ENCODE data around the gene CBLC. TPM values are rescaled to one million over a fixed set of nuclear protein-coding genes. Genes with fewer than 3 reads are reported as not detected.

Gene CBLC, protein sequence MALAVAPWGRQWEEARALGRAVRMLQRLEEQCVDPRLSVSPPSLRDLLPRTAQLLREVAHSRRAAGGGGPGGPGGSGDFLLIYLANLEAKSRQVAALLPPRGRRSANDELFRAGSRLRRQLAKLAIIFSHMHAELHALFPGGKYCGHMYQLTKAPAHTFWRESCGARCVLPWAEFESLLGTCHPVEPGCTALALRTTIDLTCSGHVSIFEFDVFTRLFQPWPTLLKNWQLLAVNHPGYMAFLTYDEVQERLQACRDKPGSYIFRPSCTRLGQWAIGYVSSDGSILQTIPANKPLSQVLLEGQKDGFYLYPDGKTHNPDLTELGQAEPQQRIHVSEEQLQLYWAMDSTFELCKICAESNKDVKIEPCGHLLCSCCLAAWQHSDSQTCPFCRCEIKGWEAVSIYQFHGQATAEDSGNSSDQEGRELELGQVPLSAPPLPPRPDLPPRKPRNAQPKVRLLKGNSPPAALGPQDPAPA
- total RNA-seq, result not detected
- long read RNA-seq, result 0 reads

DNA sequence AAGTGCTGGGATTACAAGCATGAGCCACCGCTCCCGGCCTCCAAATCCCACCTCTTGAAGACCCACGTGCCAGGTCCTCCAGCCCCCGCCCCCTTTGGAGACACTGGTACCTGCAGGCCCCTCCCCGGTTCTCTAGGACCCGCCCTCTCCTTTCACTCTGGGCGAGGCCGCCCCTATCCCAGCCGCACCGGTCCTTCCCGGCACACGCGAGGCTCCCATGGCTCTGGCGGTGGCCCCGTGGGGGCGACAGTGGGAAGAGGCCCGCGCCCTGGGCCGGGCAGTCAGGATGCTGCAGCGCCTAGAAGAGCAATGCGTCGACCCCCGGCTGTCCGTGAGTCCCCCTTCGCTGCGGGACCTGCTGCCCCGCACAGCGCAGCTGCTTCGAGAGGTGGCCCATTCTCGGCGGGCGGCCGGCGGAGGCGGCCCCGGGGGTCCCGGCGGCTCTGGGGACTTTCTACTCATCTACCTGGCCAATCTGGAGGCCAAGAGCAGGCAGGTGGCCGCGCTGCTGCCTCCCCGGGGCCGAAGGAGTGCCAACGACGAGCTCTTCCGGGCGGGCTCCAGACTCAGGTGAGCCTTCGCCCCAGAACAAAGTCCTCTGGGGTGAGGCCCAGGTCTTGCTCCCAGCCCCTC is at the start of gene CBLC:
Gene CBLC, plus strand, starts transcription at position 176 of the 633 bp plus-strand sequence. Its CDS starts 42 bp downstream, at position 218.
- no peak for DNase-seq (ENCODE audit: low spot score)

DNA sequence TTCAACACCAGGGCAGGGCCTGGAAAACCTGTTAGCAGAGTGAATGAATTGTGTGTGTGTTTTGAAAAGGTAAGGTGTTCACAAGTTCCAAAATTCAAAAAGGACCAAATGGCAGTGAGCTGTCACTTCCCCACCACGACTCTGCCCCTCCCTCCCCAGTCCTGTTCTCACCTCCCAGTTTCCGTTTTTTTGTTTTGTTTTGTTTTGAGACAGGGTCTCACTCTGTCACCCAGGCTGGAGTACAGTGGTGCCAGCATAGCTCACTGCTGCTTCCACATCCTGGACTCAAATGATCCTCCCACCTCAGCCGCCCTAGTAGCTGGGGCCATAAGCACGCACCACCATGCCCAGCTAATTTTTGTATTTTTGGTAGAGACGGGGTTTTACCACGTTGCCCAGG is 49.5 kb upstream of the CBLC start:
- no peak for DNase-seq (ENCODE audit: low spot score)

DNA sequence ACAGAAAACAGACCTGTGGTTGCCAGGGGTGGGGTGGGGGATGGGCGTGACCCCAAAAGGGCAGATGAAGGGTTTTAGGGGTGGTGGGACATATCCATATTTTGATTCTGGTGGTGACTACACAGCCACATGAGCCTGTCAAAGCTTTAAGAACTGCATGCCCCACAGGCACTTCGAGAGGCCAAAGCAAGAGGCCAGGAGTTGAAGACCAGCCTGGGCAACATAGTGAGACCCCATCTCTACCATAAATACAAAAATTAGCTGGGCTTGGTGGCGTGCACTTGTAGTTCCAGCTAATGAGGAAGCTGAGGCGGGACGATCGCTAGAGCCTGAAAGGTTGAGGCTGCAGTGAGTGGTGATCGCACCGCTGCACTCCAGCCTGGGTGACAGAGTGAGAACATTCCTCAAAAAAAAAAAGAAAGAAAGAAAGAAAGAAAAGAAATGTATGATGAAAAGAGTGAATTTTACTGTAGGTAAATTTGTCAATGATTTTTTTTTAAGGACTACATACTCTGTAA is 48.1 kb upstream of the CBLC start:
- no peak for DNase-seq (ENCODE audit: low spot score)

DNA sequence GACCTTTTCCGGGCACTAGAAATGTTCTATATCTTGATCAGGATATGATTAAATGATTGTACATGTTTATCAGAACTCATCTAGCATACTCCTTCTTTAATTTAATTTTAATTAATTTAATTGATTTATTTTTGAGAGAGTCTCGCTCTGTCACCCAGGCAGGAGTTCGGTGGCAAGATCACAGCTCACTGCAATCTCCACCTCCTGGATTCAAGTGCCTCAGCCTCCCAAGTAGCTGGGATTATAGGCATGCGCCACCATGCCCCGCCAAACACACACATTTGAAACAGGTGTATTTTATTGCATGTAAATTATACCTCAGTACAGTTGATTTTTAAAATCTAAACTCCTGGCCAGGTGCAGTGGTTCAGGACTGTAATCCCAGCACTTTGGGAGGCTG is 46.6 kb upstream of the CBLC start:
- no peak for DNase-seq (ENCODE audit: low spot score)

DNA sequence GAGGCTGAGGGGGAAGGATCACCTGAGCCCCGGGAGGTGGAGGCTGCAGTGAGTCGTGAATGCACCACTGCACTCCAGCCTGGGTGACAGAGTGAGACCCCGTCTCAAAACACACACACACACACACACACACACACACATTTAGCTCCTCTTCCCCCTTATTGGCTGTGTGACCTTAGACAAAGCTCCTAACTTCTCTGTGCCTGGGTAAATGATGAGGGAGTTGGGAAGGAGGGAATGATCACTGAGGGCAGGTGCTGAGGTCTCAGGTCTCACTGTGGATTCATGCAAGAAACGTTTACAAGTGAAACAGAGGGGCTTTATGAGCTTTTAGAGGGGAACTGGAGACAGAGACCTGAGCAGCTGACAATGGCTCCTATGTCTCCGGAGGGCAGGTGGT is 46.1 kb upstream of the CBLC start:
- no peak for DNase-seq (ENCODE audit: low spot score)

DNA sequence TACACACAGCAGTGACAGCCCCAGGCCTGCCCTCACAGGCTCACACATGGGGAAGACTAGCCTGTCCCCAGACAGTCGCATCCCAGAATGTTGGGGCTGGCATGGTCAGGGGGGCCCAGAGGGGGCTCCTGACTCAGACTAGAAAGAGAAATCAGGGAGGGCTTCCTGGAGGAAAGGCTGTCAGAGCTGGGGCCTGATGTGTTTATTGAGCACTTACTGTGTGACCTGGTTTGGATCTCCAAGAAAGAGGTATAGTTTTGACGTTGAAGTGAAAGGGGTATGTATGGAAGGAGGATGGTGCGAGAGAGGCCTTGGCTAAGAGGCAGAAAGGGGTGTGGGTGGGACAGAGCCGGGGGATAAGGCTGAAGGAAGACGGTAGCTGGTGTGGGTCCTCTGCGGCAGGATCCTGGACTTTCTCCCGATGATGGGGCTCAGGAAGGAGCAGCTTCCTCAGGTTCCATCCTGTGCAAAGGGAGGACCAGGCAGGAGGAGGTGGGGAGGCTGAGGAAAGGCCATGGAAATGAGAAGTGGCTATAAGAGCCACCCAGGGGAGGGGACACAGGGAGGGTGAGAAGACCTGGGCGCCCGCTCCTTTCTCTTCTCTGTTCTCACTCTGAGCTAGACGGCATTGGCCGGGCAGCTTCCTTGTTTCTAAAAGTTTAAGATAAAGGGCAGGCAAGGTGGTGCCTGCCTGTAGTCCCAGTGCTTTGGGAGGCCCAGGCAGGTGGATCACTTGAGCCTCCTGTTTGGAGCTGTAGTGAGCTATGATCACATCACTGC is 45.3 kb upstream of the CBLC start:
- no peak for DNase-seq (ENCODE audit: low spot score)

DNA sequence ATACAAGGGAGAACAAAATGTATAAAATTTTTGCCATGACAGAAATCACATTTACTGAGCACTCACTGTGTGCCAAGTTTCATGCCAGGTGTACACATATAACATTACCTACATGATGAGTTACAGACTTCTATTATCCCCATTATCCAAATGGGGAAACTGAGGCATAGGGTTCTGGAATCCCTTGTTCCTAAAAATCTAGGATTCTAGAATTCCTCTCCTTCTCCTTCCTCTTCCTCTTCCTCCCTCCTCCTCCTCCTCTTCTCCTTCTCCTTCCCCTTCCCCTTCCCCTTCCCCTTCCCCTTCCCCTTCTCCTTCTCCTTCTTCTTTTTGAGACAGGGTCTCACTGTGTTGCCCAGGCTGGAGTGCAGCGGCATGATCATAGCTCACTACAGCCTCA is 43.3 kb upstream of the CBLC start:
- DNase-seq (ENCODE audit: low spot score), result no peak

DNA sequence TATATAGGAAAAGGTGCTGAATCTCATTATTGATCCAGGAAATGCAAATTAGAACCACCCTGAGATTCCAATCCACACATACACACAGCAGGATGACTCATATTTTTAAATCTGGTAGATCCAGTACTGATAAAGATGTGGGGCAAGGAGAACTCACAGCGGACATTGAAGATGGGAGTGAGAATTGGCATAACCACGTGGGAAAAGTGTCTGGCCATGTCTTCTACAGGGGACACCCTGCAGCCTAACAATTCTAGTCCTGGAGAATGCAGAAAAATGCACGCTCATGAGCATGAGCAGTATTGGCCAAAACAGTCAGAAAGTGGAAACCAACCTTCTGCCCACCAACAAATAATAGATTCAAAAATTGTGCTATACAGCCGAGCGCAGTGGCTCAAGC is 42.7 kb upstream of the CBLC start:
- DNase-seq (ENCODE audit: low spot score), result no peak

DNA sequence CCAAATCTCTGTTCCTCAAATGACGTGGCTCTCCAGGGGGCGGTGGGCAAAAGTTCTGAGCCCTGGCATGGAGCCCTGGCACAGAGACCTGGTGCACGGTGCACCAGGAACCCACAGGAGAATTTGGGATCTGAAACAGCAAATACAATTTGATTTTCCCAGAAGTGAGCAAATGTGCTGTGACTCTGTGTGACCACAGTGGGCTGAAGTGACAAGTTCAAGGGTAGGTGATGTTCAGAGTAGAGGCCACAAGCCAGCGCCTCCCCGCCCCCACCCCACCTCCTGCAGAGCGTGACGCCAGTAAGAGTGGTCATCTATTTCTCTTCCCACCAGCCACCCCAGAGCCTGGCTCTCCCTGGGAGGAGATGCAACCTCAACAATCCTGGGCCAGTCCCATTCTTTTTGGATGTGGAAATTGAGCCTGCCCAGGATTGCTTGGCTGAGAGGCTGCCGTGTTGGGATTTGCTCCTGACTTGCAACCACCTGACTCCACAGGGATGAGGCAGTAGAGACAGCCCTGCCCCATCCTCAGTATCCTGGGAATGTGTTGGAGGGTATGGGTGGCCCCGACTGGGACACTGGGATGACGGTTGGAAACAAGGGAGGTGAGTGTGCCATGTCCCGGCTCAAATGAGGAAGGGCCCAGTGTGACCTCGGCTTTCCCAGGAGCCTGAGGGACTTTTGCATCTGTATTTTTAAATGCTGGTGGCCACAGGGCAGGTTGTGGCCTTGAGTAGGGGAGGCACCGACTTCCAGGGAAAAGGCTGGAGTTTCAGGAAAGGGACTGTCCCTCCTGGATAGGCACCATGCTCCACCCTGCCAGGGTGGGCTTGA is 40.2 kb upstream of the CBLC start:
- no peak for DNase-seq (ENCODE audit: low spot score)

DNA sequence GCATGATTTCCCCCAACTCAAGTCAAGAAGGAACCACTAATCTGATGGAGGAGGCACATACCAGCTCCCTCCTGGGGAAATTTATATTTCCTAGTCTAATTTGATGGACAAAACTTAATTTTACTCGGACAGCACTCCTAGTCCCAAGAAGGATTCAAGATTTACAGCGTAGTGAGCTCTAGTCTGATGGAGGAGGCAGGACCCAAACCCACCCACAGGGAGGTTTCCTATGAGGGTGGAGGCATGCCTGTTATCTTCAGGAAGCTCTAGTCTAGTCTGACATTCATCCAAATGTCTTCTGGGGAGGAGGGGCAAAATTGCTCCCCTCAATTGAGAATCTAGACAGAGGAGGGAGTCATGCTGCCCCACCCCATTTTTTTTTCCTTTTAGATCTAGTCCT is 39.6 kb upstream of the CBLC start:
- no peak for DNase-seq (ENCODE audit: low spot score)

DNA sequence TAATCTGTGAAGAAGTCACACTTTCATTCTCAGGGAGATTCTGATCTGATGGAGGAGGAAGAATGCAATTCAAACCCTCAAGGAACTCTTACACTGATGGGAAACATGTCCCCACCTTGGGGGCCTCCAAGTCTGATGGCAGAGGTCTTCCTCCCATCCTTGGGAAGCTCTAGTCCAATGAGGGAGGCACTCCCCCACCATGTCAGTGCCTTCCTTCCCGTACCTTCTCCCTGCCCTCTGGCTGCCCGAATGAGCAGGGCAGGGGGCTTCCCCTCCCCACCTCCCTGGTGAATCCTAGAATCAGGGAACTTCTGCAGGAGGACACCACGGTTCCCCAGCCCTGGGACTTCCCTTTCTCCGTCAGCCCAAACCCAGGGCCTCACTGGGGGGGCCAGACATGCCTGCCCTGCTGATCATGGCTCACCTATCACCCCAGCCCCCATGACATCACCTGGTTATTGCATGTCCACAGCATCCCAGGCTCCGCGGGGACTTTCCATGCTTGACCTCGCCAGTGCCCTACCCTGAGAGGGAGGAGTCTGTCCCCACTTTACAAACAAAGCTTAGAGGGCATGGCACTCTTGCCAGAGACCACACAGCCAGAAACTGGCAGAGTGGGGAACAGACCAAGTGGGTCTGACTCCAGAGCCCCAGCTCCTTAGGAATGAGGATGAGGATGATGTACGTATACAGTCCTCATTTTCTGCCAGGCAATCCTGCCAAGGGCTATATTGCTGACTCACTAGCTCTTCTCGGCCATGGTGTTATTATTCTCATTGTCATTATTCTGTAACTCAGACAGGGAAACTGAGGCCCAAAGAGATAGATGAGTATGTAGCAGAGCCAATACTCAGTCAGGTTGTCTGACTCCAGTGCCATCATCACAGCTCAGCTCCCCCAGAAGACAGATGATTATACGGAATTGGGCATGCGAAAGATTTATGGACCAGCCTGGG is 38.8 kb upstream of the CBLC start:
- DNase-seq (ENCODE audit: low spot score), result no peak

DNA sequence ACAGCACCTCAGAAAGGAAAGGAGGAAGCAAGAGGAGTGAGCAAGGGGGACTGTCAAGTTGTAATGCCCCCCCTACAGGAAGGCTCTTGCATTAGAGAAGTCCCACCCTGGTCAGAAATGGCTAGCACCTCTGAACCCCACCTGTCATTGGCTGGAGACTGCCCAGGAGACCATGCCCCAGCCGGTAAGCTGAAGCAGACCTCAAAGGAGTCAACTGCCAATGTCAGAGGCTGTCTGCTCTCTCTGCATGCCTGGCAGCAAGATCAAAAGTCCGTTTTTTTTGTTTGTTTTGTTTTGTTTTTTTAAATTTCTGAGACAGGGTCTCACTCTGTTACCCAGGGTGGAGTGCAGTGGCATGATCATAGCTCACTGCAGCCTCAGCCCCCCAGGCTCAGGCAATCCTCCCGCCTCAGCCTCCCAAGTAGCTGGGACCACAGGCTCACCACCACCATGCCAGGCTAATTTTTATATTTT is 37.3 kb upstream of the CBLC start:
- no peak for DNase-seq (ENCODE audit: low spot score)

DNA sequence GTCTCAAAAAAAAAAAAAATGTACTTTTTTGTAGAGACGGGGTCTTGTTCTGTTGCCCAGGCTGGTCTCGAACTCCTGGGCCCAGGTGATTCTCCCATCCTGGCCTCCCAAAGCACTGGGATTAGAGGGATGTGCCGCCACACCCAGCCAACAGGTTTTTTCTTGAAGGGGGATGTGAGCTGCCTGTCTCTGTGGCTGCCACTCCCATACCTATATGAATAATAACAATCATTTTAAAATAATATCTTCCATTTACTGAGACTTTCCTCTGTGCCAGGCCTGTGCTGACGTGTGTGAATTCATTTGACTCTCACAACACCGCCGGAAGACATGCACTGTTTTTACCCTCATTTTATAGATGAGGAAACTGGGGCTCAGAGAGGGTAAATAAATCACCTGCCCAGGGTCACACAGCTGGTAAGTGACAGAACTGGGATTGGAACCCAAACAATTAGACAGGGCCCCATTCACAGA is 36.4 kb upstream of the CBLC start:
- DNase-seq (ENCODE audit: low spot score), result no peak

DNA sequence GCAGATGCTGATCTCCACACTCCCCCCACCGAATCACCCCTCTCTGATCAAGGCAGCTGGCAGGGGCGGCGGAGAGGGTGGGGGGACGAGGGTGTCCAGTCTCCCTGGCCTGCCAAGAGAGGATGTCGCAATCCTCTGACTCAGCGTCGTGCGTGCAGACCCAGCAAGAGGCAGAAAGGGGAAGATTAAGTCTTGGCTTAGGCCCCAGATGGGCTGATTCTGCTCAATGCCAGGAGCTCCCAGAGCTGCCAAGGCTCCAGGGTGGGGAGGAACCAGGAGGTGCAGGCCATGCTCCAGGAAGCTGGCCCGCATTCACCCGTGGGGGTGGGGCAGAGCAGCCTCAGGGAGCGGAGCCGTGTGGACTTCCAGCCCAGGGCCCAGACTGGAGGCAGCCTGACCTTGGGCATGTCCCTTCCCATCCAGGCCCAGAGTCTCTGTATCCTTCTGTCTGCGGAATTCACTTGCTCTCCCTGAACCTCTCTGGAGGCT is 35.8 kb upstream of the CBLC start:
- DNase-seq (ENCODE audit: low spot score), result peak; percentile 98

DNA sequence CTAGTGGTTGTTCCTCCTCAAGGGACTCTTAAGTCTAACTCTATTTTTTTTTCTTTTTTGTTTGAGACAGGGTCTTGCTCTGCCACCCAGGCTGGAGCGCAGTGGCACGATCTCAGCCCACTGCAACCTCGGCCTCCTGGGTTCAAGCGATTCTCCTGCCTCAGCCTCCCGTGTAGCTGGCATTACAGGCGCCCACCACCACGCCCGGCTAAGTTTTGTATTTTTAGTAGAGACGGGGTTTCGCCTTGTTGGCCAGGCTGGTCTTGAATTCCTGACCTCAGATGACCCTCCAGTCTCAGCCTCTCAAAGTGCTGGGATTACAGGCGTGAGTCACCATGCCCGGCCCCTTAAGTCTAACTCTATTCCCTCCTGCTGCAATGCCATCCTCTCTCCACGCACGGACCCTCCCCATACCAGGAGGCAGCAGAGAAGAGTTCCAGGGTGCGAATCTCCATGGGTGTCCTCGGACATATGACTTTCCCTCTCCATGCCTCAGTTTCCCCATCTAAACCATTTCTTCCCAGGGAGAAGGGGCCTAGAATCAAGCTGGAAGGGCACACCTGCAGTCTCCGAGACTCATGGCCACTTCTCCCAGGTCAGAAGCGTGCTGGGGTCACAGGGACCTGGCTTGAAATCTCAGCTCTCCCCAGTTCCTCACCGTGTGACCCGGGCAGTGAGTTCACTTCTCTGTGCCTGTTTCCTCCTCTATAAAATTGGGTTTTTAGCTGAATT is 35.2 kb upstream of the CBLC start:
- no peak for DNase-seq (ENCODE audit: low spot score)

DNA sequence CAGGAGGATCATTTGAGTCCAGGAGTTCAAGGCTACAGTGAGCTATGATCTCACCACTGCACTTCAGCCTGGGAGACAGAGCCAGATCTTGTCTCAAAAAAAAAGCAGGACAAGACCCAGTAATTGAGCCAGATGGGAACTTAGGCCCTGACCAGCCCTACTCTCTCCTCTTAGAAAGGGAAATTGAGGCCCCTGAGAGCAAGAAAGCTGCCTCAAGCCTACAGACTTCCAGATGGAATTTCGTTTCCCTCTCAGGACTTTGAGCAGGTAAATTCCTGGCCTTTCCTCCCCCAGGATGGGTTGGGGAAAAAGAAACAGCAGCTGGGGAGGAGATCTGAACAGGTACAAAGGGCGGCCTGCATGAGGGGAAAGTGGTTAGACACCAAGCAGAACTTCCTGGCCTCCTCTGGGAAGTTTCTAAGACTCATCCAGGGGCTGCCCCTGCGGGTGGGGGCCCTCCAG is 32.8 kb upstream of the CBLC start:
- DNase-seq (ENCODE audit: low spot score), result no peak

DNA sequence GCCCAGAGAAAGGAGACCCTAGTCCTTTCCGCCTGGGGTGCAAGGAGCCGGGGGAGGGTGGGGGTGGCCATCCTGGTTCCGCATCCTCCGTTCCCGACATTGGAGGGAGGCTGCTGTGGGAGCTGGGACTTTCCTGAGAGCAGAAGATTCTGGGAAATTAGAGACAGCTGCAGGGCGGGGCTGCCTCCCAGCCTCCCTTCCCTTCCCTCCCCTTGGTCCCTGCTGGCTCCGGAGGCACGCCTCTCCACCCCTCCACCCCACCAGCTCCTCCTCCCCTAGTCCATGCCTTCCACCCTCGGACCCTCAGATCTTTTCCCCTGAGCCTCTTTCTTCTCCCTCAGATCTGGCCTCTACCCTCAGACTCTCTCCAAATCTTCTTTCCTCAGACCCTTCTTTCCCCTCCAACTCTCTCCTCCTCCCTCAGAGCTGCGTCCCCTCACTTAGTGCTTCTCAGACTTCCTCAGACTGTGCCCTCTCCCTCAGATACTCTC is 32.3 kb upstream of the CBLC start:
- DNase-seq (ENCODE audit: low spot score), result peak; percentile 93

DNA sequence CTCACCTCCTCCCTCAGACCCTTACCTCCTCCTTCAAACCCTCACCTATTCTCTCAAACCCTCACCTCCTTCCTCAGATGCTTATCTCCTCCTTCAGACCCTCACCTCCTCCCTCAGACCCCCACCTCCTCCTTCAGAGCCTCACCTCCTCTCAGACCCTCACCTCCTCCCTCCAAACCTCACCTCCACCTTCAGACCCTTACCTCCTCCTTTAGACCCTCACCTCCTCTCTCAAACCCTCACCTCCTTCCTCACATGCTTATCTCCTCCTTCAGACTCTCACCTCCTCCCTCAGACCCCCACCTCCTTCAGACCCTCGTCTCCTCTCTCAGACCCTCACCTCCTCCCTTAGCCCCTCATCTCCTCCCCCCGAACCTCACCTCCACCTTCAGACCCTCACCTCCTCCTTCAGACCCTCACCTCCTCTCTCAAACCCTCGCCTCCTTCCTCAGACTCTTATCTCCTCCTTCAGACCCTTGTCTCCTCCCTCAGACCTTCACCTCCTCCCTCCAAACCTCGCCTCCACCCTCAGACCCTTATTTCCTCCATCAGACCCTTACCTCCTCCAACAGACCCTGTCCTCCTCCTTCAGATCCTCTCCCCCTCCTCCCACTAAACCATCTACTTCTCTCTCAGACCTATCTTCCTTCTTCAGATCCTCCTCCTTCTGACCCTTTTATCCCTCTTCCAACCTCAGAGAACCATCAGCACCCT is 31.6 kb upstream of the CBLC start:
- DNase-seq (ENCODE audit: low spot score), result no peak
